HL-60 (cell line): ENCODE data around the gene AKAP8L.

ENCODE experiments used
- DNase-seq, 2 experiments: peaks; one replicate each; pipeline ENCODE4 v3.0.0-alpha.2; 2010 to 2020; ENCODE audit warnings: low read depth in 1 of 2, low spot score in 1 of 2
- H3K27ac ChIP-seq: fragments of 250-450 bp; sonication (Bioruptor Pico); replicated peaks from 2 replicates; pipeline ENCODE4 v1.5.1; 2020; ENCODE audit warnings: mild to moderate bottlenecking, moderate library complexity
- H3K27me3 ChIP-seq: fragments of 250-450 bp; sonication (Bioruptor Pico); 2 replicates; pipeline ENCODE4 v1.5.1; 2021; ENCODE audit warnings: mild to moderate bottlenecking, moderate library complexity; ENCODE audit not compliant: insufficient read depth, poor library complexity, severe bottlenecking
- H3K4me3 ChIP-seq: replicated peaks from 2 replicates; pipeline ENCODE4 v1.5.1; 2011; ENCODE audit warnings: mild to moderate bottlenecking, control low read depth, low read length; ENCODE audit not compliant: insufficient read depth
- GABPA ChIP-seq: IDR thresholded peaks from 2 replicates; pipeline ENCODE4 v1.6.1; 2012; ENCODE audit warnings: low read depth
- POLR2AphosphoS5 ChIP-seq: IDR thresholded peaks from 2 replicates; pipeline ENCODE4 v1.6.1; 2012; ENCODE audit warnings: low read depth
- REST ChIP-seq: IDR thresholded peaks from 2 replicates; pipeline ENCODE4 v1.6.1; 2012; ENCODE audit warnings: low read depth; ENCODE audit not compliant: insufficient replicate concordance
- SPI1 ChIP-seq: IDR thresholded peaks from 2 replicates; pipeline ENCODE4 v1.6.1; 2012; ENCODE audit warnings: low read depth, mild to moderate bottlenecking, borderline replicate concordance
- TF ChIP-seq, protein P1 (sequence below): IDR thresholded peaks from one replicate; pipeline ENCODE4 v1.5.1; 2011; ENCODE audit warnings: low read length, control low read depth, inconsistent platforms; ENCODE audit not compliant: insufficient read depth

Gene AKAP8L

DNA sequence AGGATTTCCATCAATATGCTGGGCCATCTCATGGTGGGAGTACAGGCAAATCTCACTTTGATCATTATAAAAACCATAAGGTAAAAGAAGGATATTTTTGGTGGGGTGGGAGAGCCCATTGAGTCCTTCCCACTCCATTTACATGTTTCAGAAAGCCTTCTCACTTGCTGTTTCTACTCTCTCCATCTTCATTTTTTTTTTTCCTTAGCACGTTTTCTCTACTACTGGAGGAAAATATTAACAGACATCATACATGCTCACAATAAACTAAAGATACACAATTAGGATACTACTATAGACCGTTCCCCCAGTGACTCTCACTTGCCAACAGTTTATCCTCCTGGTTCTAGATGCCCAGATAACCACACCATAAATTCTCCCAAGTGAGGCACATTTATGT, 37.4 kb downstream of the AKAP8L start:
- DNase-seq: no peak
- H3K27ac ChIP-seq: no peak overlapping the region
- H3K27me3 ChIP-seq: no peaks in the 10 kb centered on the region
- H3K4me3 ChIP-seq: no peak overlapping the region
- TF ChIP-seq REST (no peak), POLR2AphosphoS5 (no peak), GABPA (no peak), SPI1 (no peak)
- TF ChIP-seq, protein P1, sequence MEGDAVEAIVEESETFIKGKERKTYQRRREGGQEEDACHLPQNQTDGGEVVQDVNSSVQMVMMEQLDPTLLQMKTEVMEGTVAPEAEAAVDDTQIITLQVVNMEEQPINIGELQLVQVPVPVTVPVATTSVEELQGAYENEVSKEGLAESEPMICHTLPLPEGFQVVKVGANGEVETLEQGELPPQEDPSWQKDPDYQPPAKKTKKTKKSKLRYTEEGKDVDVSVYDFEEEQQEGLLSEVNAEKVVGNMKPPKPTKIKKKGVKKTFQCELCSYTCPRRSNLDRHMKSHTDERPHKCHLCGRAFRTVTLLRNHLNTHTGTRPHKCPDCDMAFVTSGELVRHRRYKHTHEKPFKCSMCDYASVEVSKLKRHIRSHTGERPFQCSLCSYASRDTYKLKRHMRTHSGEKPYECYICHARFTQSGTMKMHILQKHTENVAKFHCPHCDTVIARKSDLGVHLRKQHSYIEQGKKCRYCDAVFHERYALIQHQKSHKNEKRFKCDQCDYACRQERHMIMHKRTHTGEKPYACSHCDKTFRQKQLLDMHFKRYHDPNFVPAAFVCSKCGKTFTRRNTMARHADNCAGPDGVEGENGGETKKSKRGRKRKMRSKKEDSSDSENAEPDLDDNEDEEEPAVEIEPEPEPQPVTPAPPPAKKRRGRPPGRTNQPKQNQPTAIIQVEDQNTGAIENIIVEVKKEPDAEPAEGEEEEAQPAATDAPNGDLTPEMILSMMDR: no peak

GRCh38 chr19:15379999-15380647, 38.7 kb downstream of the AKAP8L start:
- TF ChIP-seq GABPA: no peak
- no peak for TF ChIP-seq POLR2AphosphoS5
- no peak for TF ChIP-seq REST
- TF ChIP-seq, protein P1: no peak
- no peak for TF ChIP-seq SPI1
- Histone ChIP-seq H3K27me3 (no peaks in the 10 kb centered on the region), H3K27ac (peak overlapping the region; percentile 53), H3K4me3 (peak overlapping the region; percentile 65)
- DNase-seq: peak in 1 of 2 experiments; percentile 48

DNA sequence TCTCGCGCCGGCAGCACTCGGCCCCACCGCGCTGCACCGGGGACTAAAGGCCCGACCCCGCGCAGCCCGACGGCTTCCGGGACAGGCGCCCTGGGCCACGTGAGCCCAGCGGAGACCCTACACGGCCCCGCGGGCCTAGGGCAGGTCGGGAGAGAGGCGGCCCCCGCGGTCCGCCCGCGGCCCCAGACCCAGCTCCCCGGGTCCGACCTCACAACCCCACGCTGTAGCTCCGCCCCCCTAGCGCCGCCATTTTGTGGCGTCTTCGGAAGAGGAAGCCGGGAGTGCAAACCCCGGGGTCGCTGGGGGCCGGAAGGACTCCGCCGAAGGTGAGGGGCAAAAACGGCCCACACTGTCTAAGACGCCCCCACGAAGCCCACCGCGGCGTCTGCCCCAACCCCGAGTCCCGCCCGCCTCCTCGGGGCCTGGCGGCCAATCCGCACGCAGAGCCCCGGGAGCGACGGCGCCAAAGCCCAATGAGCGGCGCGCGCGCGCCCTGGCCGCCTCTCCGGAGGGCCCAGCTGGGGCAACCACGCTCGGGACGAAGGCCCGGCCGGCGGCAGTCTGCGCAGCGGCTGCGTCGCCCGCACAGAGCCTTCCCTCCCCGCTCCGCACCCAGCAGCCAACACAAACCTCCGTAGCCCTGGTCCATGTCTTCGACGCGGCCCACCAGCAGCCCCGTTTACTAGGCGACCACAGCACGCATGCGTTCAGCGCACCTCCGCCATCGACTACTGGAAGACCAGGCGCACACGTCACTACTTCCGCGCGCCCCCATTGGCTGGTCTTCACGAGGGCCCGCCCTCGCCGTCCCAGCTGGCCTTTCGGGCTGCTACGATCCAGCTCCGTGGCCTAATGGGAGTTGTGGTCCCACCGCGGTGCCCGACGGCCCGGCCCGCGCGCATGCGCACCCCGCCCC, 39.4 kb downstream of the AKAP8L start, which contains the start of gene AKAP8:
Gene AKAP8, minus strand, starts transcription at position 705 of the 916 bp plus-strand sequence. Its CDS starts 56 bp downstream, at position 649.
- no peaks in the 10 kb centered on the region for H3K27me3 ChIP-seq
- peak within 1 kb of the TSS; percentile 96 for H3K27ac ChIP-seq
- H3K4me3 ChIP-seq: peak within 1 kb of the TSS; percentile 80
- DNase-seq: peak; percentile 97 to 98
- TF ChIP-seq SPI1 (peak; percentile 19; the same call in 1 of the 2 replicates), POLR2AphosphoS5 (peak; percentile 94)
- TF ChIP-seq, protein P1: no peak
